ENCODE results near the gene UGT1A10. TPM values are rescaled to one million over a fixed set of nuclear protein-coding genes. Genes with fewer than 3 reads are reported as not detected.

The UGT1A10 gene
- total and polyA plus RNA-seq, 2 of the 13 experiments (the other 11 are each of a cell fraction or from before 2014, with no cell fraction given): not detected

- TF ChIP-seq, protein P1, sequence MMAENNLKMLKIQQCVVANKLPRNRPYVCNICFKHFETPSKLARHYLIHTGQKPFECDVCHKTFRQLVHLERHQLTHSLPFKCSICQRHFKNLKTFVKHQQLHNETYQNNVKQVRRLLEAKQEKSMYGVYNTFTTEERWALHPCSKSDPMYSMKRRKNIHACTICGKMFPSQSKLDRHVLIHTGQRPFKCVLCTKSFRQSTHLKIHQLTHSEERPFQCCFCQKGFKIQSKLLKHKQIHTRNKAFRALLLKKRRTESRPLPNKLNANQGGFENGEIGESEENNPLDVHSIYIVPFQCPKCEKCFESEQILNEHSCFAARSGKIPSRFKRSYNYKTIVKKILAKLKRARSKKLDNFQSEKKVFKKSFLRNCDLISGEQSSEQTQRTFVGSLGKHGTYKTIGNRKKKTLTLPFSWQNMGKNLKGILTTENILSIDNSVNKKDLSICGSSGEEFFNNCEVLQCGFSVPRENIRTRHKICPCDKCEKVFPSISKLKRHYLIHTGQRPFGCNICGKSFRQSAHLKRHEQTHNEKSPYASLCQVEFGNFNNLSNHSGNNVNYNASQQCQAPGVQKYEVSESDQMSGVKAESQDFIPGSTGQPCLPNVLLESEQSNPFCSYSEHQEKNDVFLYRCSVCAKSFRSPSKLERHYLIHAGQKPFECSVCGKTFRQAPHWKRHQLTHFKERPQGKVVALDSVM (CRISPR knock-in tag; IDR thresholded peaks at IDR 0.05): 0 out of 2 replicates have a peak, but pooled peaks have one; percentile 15
- peak; percentile 45; the same call in 1 of the 2 replicates for TF ChIP-seq ZNF274 (CRISPR knock-in tag; IDR thresholded peaks at IDR 0.05)
- no peak for TF ChIP-seq PRMT3 (CRISPR knock-in tag; IDR thresholded peaks at IDR 0.05; ENCODE audit: borderline replicate concordance, low read depth)
- peak; percentile 67 for TF ChIP-seq ZNF883 (CRISPR knock-in tag; IDR thresholded peaks at IDR 0.05; ENCODE audit: not compliant biosample characterization)
- TF ChIP-seq KAT8 (CRISPR knock-in tag; IDR thresholded peaks at IDR 0.05): no peak
Measured at GRCh38 chr2:233711312-233712008, 75.2 kb downstream of the UGT1A10 start (continued).

DNA sequence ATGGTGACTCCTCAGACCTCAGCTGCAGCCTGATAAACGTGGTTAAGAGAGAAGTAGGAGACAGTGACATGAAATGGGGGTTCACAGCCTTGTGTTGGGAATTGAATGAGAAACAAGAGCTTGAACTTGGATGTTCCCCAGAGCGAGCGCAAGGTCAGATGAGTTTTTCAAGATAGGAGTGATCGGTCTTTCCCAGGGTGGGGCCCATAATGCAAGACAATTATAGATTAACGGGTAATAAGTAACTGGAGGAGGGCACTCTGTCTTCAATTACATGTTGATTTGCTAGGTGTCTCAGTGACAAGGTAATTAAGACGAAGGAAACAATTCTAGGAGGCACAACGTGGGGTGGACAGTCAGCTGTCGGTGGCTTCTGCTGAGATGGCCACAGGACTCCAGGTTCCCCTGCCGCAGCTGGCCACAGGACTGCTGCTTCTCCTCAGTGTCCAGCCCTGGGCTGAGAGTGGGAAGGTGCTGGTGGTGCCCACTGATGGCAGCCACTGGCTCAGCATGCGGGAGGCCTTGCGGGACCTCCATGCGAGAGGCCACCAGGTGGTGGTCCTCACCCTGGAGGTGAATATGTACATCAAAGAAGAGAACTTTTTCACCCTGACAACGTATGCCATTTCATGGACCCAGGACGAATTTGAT lies 76.5 kb downstream of the UGT1A10 start, which contains the start of gene UGT1A5:
Gene UGT1A5 (plus strand): TSS at position 297 of the 651 bp plus-strand sequence. CDS start 85 bp downstream, at position 382.
- Histone ChIP-seq H3K27me3 (ENCODE audit: control insufficient read depth in 1 of 2, insufficient read depth in 2 of 2, low read length in 2 of 2) (no peaks in the 10 kb centered on the region), H4K20me1 (ENCODE audit: insufficient read depth, low read length) (no peaks in the 10 kb centered on the region), H3K4me2 (ENCODE audit: low read depth, low read length) (no peak within 1 kb of the TSS), H3K9ac (ENCODE audit: insufficient read depth, low read depth, low read length) (no peak within 1 kb of the TSS), H3K9me3 (ENCODE audit: low read length) (no peaks in the 10 kb centered on the region), H3K79me2 (ENCODE audit: insufficient read depth, low read length) (no peaks in the 10 kb centered on the region), H3K27ac (ENCODE audit: extremely low read length, insufficient read depth, low read length) (no peak within 1 kb of the TSS), H2AFZ (ENCODE audit: low read length) (no peak within 1 kb of the TSS), H3K4me3 (replicated peaks in 1 of 3; ENCODE audit: insufficient read depth in 1 of 3, low read depth in 2 of 3, low read length in 3 of 3) (no peak within 1 kb of the TSS), H3K36me3 (replicated peaks in 1 of 2; ENCODE audit: control insufficient read depth in 1 of 2, insufficient read depth in 2 of 2, low read length in 2 of 2) (no peaks in the 10 kb centered on the region), H3K4me1 (ENCODE audit: insufficient read depth, low read length) (no peaks in the 10 kb centered on the region)
- DNase-seq (ENCODE audit: low spot score): no peak
- ChIA-PET POLR2A (no interaction called here), CTCF (ENCODE audit: low intra/inter-chr PET ratio, low total read pairs) (no interaction called here)
- BruUV-seq (replicated peaks): no TSS peak
- no peak for FAIRE-seq
- WGBS (ENCODE audit: low lambda C conversion rate): 74% methylated on average over 14 of the region's 14 CpGs
- intact Hi-C loops (cut with micrococcal nuclease; ENCODE audit: unreplicated experiment): loop anchor here (5.0 kb wide), 3 partner anchors 130 to 310 kb away; no protein-coding TSS in a partner anchor
- in situ Hi-C loops (cut with HindIII; ENCODE audit: extremely low pct_ligation_motif_present, low pct_unique_long_range_greater_than_20kb): no loop called here
- ATAC-seq: no peak
- TF ChIP-seq PAWR (CRISPR knock-in tag; IDR thresholded peaks at IDR 0.05; ENCODE audit: borderline replicate concordance) (no peak), ZNF180 (CRISPR knock-in tag; IDR thresholded peaks at IDR 0.05; ENCODE audit: borderline replicate concordance, low read depth) (no peak), HDAC2 (CRISPR knock-in tag; IDR thresholded peaks at IDR 0.05) (no peak), HNF1A (IDR thresholded peaks at IDR 0.05; ENCODE audit: low read depth) (no peak), HNF1A (CRISPR knock-in tag; IDR thresholded peaks at IDR 0.05; ENCODE audit: borderline replicate concordance) (no peak), ZNF496 (CRISPR knock-in tag; IDR thresholded peaks at IDR 0.05; ENCODE audit: insufficient replicate concordance) (no peak), FOXO1 (CRISPR knock-in tag; IDR thresholded peaks at IDR 0.05) (no peak), ZBTB33 (CRISPR knock-in tag; IDR thresholded peaks at IDR 0.05) (peak; percentile 69; the same call in 1 of the 2 replicates)
